ELR (cell line): ENCODE data around the gene TGFBR3.

Experiments
- DNase-seq: peaks from one replicate; pipeline ENCODE4 v3.0.0-alpha.2; 2015; ENCODE audit warnings: low read depth

Gene TGFBR3

GRCh38 chr1:91710261-91710660, 175.7 kb downstream of the TGFBR3 start:
- DNase-seq, result no peak

DNA sequence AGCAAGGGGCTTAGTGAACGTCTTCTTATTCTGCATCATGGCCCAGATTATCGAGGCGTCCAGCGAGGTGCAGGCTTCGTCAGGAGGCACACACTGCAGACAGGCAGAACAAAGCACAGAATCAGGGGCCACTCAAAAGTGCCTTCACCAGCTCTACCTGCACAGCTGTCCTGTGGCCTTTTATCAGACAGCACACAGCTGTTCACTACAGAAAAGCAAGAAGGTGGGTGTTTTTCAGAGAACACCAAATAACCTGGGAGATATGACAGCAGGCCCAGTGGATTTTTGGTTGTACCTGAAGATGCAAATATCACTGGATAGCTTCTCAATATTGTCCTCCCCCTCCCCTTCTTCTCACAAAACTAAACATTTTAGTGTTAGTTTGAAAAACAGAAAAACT, 177.3 kb downstream of the TGFBR3 start:
- no peak for DNase-seq

DNA sequence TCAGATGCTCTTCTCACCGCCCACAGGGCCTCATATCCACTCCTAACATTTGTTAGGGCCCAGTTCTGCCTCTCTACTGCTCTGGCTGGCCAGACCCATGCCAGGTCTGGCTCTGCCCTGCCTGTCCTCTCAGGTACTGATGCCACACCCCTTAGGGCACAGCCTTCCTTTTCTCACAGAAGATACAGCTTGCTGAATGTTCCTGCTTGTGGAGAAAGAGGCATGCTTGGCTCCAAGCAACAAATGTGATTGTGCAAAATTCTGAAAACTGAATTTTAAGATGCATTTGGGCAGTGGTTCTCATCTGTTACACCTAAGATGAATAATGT, 178.1 kb downstream of the TGFBR3 start:
- no peak for DNase-seq

DNA sequence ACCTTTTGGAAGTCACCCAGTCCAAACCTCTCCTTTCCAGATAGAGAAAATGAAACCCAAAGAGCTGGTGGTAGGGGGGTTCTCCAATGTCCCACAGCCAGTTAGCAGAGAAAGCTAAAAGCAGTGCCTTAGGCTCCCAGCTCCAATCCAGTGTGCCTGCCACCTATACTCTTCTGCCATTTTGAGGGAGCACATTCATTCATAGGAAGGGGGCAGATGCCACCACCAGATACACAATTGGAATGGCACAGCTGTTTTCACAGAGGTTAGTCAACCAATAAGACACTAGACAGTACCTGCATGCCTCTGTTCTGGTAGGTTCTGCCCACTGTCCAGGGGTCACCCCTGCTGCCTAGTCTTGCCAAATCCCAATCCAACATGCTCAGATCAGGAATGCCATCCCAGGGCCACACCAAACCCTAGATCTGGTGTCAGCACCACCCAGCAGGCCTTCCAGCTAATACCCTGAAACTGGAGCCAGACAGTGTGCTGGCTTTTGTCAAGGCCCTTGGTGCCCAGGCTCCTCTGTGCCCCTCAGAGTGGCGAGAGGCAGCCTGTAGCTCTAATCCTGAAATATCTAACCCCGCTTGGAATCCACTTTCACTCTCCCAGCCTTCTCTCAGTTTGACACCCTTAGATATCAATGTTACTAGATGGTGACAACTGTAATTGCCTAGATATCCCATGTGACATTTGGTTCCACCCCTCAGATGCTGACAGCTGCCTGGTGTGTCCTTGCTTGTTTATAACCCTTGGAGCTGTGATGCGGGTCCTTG, 178.6 kb downstream of the TGFBR3 start:
- DNase-seq, result no peak

GRCh38 chr1:91706140-91706957, 179.6 kb downstream of the TGFBR3 start:
- DNase-seq, result no peak

GRCh38 chr1:91704746-91705145, 181.2 kb downstream of the TGFBR3 start:
- DNase-seq, result no peak

- DNase-seq, result no peak
These were observed 182.9 kb downstream of the TGFBR3 start for GRCh38 chr1:91703095-91703494.

DNA sequence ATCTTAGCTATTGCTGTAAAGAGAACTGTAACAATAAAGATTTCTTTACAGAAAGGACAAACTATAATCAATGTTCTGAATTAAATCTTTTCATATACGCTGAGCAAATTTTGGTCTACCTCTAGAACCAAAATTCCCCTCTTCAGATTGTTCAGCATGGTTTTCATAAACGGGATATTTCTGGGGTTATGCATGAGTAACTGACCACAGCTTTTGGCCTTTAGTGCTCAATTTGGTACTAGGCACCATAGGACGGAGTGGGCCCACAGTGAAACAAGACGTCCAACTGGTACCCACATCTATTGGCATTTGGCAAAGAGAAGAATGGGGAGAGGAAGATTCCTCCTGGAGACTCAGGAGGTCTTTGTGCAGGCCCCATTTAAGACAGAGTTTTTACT, 184.5 kb downstream of the TGFBR3 start:
- peak; percentile 20 for DNase-seq

DNA sequence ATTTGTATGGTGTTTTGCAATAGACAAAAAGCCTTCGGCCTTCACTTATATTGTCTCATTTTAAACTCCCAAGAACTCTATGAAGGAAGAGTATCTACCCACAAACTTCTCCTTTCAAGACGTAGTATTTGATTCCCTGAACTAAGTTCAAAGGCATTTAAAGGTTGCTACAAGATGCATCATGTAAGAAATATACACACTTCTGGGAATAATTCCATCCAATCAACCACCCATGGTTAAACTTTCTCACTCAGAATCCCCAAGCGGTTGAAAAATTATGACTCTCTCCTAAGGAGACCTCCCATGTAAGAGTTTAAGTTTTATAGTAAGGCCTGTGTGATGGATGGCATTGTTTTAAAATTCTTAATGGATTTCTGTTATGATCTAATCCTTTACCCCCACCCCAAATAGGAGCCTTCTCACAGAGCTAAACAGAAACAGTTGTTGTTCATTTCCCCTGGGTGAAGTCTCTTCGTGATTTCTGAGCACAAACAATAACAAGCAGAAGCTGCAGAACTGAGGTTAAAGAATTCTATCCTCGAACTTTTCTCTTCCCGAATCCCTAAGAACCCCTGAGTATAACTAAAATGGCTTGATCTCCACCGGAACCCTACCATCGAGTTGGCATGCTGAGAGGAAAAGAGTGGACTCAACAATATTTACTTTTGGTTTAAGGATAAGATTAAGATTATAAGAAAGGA, 185.0 kb downstream of the TGFBR3 start:
- peak; percentile 26 for DNase-seq

DNA sequence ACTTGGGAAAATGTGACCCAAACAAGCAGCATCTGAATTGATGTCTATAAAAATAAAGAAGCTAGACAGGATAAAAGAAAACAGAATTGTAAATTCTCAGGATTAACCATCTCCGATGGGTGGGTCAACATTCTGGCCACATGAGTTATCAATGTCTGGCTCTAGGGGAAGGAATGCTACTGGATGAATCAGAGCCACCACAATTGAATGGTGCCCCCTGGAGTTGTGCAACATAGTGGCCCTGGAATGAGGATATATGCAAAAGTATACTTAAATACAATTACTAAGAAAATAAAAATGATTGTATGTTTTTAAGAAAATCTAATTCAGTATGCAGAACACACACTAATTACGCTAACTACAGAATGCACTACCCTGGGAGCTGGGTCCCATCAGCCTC, 185.6 kb downstream of the TGFBR3 start:
- peak; percentile 74 for DNase-seq

DNA sequence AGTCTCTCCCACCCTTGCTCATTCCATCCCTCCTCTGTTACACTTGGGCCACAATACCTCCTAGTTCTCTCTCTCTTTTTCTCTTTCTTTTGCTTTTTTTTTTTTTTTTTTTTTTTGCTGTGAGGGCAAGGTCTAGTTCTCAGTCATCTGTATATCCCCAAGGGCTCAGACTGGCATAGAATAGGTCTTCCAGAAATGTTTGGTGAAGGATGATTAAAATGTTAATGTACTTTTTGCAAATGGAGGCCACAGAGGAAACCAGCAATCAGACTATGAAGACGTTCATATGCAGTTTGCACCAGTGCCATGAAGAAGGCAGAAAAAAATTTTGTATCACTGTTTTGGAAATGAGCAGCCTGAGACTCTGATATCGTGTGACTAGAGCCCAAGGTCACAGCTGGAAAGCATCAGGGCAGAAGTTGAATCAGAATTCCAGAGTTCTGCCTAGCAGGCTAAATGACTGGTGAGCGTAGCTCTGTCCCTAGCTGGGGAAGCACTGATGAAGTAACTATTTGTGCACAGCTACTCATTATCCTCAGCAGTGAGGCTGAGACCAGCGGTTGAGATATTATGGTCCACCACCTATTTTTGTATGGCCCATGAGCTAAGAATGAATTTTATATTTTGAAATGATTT, 186.5 kb downstream of the TGFBR3 start:
- DNase-seq, result peak; percentile 56

DNA sequence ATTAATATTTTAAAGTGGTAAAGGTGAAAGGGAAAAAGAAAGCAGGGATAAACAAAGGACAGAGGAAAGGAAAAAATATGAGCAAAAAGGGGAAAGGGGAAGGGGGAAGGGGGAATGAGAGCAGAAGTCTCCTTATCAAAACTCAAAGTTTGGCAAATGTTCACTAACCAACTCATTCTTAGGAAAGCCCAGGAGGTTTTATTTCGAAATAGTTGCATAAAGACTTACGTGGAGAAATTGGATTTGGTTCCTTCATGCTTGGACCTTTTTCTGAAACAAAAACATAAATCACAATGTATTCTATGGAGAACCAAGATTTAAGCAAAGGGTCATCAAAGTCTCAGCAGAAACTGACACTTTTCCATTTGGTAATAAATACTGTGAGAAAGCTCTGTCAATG, 188.1 kb downstream of the TGFBR3 start:
- no peak for DNase-seq

DNA sequence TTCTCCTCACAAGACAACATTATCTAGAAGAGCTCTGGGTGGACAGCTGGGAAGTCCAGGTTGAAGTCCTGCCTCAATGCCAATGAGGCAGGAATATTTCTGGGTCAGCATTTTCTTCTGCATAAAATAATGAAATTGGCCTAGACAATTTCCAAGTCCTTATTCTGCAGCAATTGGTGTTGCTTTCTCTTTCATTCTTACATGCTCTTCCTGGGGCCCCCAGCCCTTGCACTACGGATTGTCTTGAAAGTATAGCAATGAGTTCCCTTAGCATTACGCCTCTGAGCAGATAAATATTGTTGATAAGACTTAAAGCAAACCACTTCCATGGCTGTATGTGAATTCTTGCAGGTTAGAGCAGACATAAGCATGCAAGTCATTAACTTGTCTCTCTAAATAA, 188.5 kb downstream of the TGFBR3 start:
- DNase-seq, result no peak

DNA sequence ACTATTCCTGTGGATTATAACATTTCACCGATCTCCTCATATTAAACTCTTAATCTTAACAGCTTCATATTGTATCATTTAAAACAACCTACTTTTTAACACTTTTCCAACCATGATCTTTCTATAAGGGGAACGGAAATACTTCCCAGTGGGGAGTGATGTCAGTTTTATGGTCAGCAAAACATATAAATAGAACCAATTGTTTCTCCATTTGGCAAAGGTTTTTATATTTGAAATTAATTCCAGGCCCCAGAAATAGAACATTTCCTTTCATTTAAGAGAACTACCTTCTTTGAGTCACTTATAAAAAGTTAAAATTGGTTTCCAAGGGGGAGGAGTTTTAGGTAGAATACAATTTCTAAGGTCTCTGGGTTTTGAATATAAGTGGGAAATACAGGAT, 189.6 kb downstream of the TGFBR3 start:
- no peak for DNase-seq

DNA sequence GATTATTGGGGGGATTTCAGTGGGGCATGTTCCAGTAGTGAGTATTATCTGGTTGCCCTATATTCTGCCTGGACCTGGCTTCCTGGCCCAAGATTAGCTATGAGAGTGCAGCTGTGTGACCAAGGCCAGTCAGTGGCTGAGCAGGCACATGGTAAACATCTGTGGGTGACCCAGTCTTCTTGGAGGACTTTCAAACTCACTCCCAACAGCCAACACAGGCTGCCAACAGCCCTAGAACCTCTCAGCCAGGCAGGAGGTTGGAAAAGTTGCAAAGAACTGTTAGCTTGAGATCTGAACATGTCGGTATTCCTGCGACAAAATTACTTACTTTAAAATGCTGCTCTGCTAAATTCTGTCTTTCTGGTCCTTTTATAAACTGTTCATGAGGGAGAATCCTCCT, 192.4 kb downstream of the TGFBR3 start:
- DNase-seq, result no peak

GRCh38 chr1:91691525-91691924, 194.4 kb downstream of the TGFBR3 start:
- DNase-seq, result no peak

DNA sequence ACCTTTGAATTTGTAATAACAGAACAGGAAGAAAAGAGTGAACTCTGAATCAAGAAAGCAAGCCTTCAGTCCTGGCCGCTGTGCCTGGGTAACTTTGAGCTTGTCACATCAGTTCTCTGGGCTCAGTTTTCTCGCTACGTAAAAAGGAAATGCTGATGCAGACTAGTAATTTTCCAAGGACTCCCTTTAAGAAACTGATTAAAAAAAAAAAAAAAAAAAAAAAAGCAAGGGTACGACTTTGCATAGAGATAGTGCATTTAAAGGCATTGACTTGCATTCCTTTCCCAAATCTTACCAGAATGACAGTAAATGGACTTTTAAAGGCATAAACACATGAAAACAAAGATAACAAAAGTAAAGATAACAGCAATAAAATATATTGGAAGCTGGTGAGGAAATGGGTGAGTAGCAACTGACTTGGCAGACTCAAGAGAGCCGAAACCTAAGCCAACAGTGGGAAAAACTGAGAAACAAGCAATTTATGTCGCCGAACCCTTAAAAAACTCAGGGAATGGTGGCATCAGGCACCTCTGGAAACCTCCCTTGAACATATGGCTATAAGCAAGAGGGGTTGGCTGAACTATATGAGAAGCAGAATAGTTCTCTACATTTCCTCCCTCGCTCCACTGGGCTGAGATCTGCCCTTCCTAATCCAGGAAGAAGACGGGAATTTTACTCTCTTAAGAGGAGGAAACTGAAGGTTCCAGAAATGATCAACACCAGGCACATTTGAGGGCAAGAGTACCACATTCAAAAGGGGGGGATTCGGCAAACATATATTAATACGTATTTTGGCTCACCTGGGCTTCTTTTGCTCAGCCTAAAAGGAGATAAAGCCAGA, 196.1 kb downstream of the TGFBR3 start:
- no peak for DNase-seq

DNA sequence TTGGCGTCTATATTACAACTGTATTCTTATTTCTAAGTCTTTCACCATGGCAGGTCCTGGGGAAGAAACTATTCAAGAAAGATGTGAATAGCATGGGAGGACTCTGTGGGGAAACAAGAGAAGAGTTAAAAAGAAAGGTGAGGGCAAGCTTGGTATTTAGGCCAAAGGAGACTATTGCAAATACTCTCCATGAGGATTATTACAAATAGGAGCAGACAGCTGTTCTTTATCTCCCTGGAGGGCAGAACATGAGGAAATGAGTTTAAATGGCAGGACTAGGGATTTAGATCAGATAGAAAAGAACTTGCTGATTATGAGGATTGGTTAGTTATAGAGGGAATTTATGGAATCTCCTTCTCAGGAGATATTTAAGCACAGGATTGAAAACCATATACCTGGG, 198.5 kb downstream of the TGFBR3 start:
- no peak for DNase-seq

GRCh38 chr1:91685994-91686393, 200.0 kb downstream of the TGFBR3 start:
- no peak for DNase-seq

GRCh38 chr1:91684481-91685196, 201.3 kb downstream of the TGFBR3 start:
- no peak for DNase-seq

DNA sequence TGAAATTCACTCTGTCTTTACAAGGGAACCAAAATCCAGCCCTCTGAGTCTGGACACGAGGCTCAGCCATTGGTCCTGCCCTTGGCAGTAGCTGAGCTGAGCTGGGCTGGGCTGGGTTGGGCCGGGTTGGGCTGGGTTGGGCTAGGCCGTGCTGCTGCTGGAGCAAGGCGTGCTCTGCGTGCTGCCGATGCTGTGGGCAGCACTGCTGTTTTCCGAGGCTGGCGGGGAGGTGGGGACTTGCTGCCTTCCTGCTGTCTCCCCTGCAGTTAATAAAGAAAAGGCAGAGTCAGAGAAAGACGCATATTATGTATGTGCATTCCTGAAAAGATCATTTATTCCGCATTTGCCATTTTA, 202.4 kb downstream of the TGFBR3 start:
- no peak for DNase-seq
